Prostate gland (tissue), 2 donors: Measurements from ENCODE around the gene NOCT.

Experiments used
- CTCF ChIP-seq, 4 experiments: fragments of 200-600 bp in 2 of 4; fragments of 450-650 bp in 2 of 4; sonication (generic) in 2 of 4; IDR thresholded peaks; 1 replicate in 3 of 4; 2 replicates in 1 of 4; pipeline ENCODE4 v1.5.1; 2016 to 2019; ENCODE audit warnings: antibody characterized with exemption in 4 of 4, mild to moderate bottlenecking in 2 of 4, moderate library complexity in 2 of 4
- POLR2A ChIP-seq: fragments of 450-650 bp; IDR thresholded peaks from one replicate; pipeline ENCODE4 v1.6.1; 2016; ENCODE audit warnings: antibody characterized with exemption, mild to moderate bottlenecking

- TF ChIP-seq POLR2A: no peak
- TF ChIP-seq CTCF (IDR thresholded peaks at IDR 0.05): no peak
These were observed 62.2 kb downstream of the NOCT start for GRCh38 chr4:139077567-139078355.
